ENCODE results near the gene TSC22D1.
A peak's percentile ranks its signal among the peaks of the same experiment; 100 is the strongest.
"Not testable (repeated sequence)": the region's sequence is repeated elsewhere in the genome, so short reads cannot be mapped to it uniquely, and the experiment has no call there.

TSC22D1 gene

DNA sequence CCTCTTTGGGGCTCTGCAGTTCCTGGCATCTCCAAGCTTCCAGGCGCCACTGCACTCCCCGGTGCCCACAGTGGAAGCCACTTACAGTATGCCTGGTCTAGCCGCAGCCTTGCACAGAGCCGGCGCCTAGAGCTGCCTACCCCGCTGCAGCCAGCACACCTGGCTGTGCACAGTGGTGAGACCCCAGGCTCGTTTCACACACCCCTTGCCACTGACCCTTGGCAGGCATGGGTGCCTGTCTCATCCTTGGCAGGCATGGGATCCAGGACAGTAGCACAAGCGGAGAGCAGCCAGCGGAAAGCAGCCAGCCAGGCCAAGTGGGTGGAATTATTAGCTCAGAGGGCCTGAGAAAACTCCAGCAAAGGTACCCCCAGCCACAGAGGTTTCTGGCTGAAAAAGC is 116.5 kb downstream of the TSC22D1 start:
- Histone ChIP-seq H3K4me3 (no peak overlapping the region), H3K27ac (no peak overlapping the region)

GRCh38 chr13:44458313-44458975 is 117.7 kb downstream of the TSC22D1 start:
- no peak overlapping the region for H3K27ac ChIP-seq
- no peak overlapping the region for H3K4me3 ChIP-seq

GRCh38 chr13:44456212-44456611 is 119.9 kb downstream of the TSC22D1 start:
- H3K4me3 ChIP-seq: not testable (repeated sequence)

GRCh38 chr13:44455769-44456168 is 120.4 kb downstream of the TSC22D1 start:
- no peak overlapping the region for H3K4me3 ChIP-seq
- H3K27ac ChIP-seq: no peak overlapping the region

More at GRCh38 chr13:44456212-44456611, 119.9 kb downstream of the TSC22D1 start:
- H3K27ac ChIP-seq: not testable (repeated sequence)

DNA sequence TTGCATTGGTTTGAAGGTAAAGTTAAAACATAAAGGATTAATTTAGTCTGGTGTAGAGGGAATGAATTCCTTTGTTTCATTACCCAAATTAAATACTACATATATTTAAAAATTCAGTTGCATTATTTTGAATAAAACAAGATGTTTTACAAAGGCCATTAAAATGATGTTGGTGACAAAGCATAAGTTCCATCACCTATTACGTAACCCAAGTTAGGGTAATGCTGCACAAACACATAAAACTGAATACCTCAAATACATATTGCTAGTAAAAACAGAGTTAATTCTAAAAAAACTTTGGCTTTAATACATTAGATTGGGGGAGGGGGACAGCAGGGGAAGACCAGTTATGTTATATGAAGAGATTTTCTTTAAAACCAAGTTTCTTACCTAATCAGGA is 122.2 kb downstream of the TSC22D1 start:
- no peak overlapping the region for H3K4me3 ChIP-seq
- H3K27ac ChIP-seq: no peak overlapping the region

DNA sequence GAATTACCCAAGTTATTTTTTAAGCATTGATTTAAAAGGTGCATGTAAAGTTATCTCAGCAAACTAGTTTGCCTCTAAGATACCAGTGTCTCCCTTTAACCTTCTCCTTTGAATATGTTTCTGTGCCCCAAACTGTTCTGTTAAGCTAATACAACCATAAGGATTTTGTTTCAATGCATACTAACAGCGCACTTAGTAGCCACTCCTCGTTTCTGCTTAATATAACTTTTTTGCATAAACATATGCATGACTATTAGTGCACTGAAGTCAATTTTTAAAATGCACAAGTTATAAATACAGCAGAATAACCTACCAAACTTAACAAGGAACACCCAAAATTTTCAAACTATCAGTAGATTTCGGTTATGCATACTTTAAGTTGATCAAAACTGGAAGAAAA is 123.1 kb downstream of the TSC22D1 start:
- Histone ChIP-seq H3K27ac (no peak overlapping the region), H3K4me3 (no peak overlapping the region)

GRCh38 chr13:44452418-44452817 is 123.7 kb downstream of the TSC22D1 start:
- Histone ChIP-seq H3K27ac (no peak overlapping the region), H3K4me3 (no peak overlapping the region)

GRCh38 chr13:44451651-44452050 is 124.5 kb downstream of the TSC22D1 start:
- no peak overlapping the region for H3K27ac ChIP-seq

DNA sequence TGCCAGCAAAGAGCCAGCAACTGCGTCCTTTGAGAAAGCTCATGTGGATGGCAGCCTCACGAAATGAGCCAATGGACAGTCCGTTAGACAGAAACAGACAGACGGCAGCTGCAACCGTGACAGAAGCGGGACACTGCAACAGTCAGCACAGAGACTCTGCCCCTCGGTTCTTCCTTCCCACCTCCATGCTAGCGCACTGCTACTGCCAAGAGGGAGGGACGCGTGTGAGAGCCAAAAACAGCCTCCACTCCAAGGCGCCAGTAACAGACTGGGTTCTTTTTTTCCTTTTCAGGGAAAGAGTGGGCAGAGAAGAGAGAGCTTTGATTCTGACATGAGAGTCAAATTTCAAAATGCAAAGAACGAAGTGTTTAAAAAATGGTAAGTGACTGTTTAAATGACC is 125.0 kb downstream of the TSC22D1 start:
- Histone ChIP-seq H3K4me3 (no peak overlapping the region), H3K27ac (no peak overlapping the region)

More at GRCh38 chr13:44451651-44452050, 124.5 kb downstream of the TSC22D1 start:
- no peak overlapping the region for H3K4me3 ChIP-seq

DNA sequence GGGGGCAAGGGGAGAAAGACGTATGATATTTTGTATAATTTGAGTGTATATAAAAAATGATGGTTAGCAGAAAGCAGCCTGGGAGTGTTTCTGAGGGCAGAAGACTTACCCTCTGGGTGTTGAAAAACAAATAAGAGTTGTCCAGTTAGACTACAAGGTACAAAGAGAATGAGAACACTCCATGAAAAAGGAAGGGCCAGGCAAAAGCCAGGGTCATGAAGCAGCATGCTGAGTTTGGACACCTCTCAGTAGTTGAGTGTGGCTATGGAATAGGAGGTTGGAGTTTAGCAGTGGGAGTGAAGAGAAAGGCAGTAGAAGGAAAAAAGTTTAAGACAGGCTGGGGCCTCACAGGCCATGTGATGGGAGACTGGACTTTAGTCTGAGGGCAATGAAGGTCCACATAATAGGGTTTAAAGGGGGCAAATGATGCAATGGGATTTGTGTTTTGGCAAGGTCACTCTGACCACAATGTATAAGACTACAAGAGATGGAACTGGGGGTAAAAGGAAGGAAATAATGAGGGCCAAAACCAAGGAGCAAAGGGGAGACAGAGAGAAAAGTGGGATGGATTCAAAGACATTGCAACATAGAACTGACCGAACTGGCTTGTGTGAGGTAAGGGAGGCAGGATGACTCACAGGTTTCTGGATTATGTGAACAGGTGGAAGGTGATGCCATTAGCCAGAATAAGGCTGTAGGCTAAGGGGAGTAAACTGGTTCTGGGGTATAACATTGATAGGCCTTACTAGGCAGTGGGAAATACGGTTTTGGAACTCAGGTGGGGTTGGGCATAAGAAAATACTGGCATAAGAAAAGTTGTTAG is 125.9 kb downstream of the TSC22D1 start:
- H3K27ac ChIP-seq: no peak overlapping the region

GRCh38 chr13:44448875-44449274 is 127.3 kb downstream of the TSC22D1 start:
- H3K27ac ChIP-seq: no peak overlapping the region

More for the DNA sequence above, 125.9 kb downstream of the TSC22D1 start:
- H3K4me3 ChIP-seq: no peak overlapping the region

GRCh38 chr13:44448373-44448772 is 127.8 kb downstream of the TSC22D1 start:
- no peak overlapping the region for H3K27ac ChIP-seq

More at GRCh38 chr13:44448875-44449274, 127.3 kb downstream of the TSC22D1 start:
- H3K4me3 ChIP-seq: no peak overlapping the region

DNA sequence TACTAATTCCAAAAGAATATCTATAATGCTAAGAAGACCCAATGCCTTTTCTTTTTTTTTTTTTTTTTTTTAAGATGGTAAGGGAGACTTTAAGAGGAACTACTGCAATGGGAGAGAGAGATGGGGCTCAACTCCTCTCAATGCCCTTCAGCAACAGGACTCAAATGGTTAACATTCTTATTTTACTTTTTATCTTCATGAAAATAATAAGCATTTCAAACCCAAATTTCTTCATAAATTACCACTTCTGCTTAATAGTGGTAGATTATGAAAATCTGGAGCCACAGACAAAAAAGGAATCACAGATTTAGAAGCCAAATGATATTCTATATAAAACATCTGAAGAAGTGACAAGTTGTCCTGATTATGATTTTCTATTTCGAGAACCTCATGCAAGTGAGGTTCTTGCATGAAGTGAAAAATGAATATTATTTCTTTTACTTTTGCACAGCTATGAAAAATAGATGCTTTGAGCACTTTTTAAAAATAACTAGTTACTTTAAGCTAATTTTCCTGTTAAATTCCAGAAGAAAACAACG is 128.3 kb downstream of the TSC22D1 start:
- Histone ChIP-seq H3K27ac (no peak overlapping the region), H3K4me3 (no peak overlapping the region)

More at GRCh38 chr13:44448373-44448772, 127.8 kb downstream of the TSC22D1 start:
- no peak overlapping the region for H3K4me3 ChIP-seq

DNA sequence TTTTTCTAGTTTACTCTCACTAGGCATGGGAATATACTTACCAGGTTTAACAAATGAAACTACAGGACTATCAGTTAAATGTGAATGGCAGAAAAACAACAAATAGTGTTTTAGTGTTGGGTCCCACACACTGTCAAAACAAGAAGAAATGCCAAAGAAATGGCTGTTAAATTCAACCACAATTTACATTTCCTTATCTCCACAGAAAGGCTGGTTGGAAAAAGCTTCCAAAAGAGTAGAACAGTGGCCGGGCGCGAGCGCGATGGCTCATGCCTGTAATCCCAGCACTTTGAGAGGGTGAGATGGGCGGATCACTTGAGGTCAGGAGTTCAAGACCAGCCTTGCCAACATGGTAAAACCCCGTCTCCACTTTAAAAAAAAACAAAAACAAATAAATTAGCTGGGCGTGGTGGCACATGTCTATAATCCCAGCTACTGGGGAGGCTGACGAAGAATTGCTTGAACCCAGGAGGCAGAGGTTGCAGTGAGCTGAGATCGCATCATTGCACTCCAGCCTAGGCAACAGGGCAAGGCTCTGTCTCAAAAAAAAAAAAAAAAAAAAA is 136.0 kb downstream of the TSC22D1 start:
- no peak overlapping the region for H3K27ac ChIP-seq
- no peak overlapping the region for H3K4me3 ChIP-seq

- no peak overlapping the region for H3K4me3 ChIP-seq
- H3K27ac ChIP-seq: no peak overlapping the region
These were observed 136.6 kb downstream of the TSC22D1 start for GRCh38 chr13:44439452-44440024.

DNA sequence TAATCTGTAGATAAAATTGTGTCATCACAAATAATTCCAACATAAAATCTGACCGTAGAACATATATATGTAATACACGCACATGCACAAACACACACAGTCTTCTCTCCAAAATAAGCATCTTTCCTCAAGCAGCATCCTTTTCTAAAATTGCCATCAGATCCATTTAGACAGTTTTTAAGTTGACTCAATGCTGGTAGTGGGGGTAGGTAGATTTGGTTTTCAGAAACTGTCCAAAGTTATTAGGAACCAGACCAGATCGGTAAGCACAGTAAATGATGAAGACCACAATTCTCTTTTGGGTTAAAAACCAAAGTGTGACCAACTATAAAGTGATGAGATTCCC is 137.9 kb downstream of the TSC22D1 start:
- Histone ChIP-seq H3K4me3 (no peak overlapping the region), H3K27ac (no peak overlapping the region)

- peak overlapping the region; percentile 51 to 72 (median 61) for H3K4me3 ChIP-seq
These were observed 138.5 kb downstream of the TSC22D1 start for GRCh38 chr13:44437356-44438233.

DNA sequence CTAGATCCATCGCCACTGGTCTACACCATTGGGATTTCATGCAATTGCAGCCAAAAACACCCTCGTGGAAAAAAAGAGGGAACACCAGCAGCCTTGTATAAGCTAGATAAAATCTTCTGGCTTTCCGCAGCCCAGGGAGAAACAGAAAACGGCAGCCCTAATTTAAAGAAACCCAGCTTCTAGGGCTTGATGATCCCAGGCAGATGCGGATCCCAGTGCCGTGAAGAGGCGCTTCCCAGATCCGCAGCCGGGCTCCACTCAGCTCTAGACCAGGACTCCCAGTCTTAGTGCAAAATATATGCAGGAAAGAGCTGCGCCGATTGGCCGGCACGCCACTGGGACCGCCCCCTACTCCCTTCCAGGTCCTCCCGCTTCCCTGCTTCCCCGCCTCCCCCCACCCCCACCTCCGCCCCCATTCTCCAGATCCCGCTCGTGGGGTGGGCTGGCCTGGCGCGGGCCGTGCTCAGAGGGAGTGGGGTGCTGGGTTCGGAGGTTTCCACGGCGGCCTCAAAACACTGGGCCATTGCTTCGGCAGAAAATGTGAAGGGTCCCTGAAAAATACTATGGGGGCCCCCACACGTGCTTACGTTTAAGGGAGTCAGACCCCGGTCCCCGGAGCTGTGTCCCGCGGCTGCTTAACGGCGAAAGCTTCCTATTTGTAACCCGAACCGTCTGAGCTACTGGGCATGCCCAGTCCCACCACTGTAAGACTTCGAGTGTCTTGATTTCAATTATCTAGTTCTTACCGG is 139.4 kb downstream of the TSC22D1 start:
- peak overlapping the region in 20 of 21 experiments; percentile 70 to 96 (median 88) for H3K27ac ChIP-seq

More at GRCh38 chr13:44437356-44438233, 138.5 kb downstream of the TSC22D1 start:
- peak overlapping the region in 16 of 21 experiments; percentile 76 to 96 (median 89) for H3K27ac ChIP-seq

More for the DNA sequence above, 139.4 kb downstream of the TSC22D1 start:
- peak overlapping the region; percentile 51 to 72 (median 61) for H3K4me3 ChIP-seq

All from skin epidermis (tissue), 12 donors.